Stimulated activated CD8-positive, alpha-beta memory T cell treated with anti-CD3 and anti-CD28 coated beads, Interleukin-12 subunit alpha, Interleukin-12 subunit beta, amount 100 ng/mL, for 24 hours (primary cell): ENCODE results near the gene PRSS27.

Source experiments
- DNase-seq: peaks from one replicate; pipeline ENCODE4 v3.0.0-alpha.2; 2020; ENCODE audit errors: extremely low read depth

PRSS27 gene

GRCh38 chr16:2720064-2720457, at the start of gene PRSS27:
Gene PRSS27 (minus strand): TSS chr16:2720224. CDS start chr16:2720160, 64 bp downstream.
- no peak for DNase-seq

DNA sequence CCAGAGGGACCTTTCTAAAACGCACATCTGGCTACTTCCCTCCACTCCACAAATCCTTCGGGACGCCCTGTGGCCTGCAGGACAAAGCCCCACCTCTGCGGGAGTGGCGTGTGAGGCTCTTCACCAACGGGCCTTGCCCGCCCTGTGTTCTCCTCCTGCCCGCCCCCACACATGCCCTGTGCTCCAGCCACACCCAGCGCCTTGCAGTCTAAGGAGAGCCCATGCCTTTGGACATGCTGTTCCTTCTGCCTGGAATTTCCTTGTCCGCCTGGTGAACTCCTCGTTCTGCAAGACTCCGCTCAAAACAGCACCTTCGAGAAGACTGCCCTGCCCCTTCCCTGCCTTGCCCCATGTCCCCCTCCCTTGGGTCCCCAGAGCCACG, 49.6 kb upstream of the PRSS27 start:
- no peak for DNase-seq

DNA sequence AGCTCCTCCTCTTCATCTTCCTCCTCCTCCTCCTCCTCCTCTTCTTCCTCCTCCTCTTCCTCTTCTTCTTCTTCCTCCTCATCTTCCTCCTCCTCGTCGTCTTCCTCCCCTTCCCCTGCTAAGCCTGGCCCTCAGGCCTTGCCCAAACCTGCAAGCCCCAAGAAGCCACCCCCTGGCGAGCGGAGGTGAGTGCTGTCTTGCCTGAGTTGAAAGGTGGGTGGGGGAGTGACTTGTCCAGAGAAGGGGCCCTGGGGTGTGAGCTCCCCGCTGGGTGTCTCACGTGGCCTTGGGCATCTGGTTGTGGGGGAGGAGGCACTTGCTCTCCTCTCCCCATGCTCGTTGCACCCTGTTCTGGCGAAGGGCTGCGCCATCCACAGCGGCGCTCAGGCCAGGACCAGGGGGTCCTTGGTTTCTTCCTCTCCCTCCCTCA, 49.1 kb upstream of the PRSS27 start:
- DNase-seq: no peak

- no peak for DNase-seq
Measured at GRCh38 chr16:2768403-2769089, 48.5 kb upstream of the PRSS27 start.

GRCh38 chr16:2767891-2768290, 47.9 kb upstream of the PRSS27 start:
- DNase-seq: no peak

DNA sequence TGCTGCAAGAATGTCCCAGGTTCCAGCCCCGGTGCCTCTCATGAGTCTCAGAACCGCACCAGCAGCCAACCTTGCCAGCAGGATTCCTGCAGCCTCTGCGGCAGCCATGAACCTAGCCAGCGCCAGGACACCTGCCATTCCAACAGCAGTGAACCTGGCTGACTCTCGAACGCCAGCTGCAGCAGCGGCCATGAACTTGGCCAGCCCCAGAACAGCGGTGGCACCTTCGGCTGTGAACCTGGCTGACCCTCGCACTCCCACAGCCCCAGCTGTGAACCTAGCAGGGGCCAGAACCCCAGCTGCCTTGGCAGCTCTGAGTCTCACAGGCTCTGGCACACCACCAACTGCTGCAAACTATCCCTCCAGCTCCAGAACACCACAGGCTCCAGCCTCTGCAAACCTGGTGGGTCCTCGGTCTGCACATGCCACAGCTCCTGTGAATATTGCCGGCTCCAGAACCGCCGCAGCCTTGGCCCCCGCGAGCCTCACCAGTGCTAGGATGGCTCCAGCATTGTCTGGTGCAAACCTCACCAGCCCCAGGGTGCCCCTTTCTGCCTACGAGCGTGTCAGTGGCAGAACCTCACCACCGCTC, 47.2 kb upstream of the PRSS27 start:
- DNase-seq: no peak

GRCh38 chr16:2766430-2767139, 46.6 kb upstream of the PRSS27 start:
- no peak for DNase-seq

- DNase-seq: no peak
Measured at GRCh38 chr16:2765462-2766404, 45.7 kb upstream of the PRSS27 start.

DNA sequence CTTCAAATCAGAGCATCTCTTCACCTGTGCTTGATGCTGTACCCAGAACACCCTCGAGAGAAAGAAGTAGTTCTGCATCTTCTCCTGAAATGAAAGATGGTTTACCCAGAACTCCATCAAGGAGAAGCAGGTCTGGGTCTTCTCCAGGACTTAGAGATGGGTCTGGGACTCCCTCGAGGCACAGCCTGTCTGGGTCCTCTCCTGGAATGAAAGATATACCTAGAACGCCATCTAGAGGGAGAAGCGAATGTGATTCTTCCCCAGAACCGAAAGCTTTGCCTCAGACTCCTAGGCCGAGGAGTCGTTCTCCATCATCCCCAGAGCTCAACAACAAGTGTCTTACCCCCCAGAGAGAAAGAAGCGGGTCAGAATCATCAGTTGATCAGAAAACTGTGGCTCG, 44.7 kb upstream of the PRSS27 start:
- no peak for DNase-seq

- DNase-seq: no peak
Measured at GRCh38 chr16:2763173-2763572, 43.1 kb upstream of the PRSS27 start.

- no peak for DNase-seq
Measured at GRCh38 chr16:2762711-2763110, 42.7 kb upstream of the PRSS27 start.

- DNase-seq: no peak
Measured at GRCh38 chr16:2761886-2762583, 42.0 kb upstream of the PRSS27 start.

DNA sequence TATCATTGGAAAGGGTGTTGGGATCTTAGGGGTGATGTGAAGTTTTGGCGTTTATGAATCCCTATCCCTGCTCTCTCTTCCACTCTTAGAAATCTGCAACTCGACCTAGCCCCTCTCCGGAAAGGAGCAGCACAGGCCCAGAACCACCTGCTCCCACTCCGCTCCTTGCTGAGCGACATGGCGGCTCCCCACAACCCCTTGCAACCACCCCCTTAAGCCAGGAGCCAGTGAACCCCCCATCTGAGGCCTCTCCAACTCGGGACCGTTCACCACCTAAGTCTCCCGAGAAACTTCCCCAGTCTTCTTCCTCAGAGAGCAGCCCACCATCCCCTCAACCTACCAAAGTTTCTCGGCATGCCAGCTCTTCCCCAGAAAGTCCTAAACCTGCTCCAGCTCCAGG, 41.4 kb upstream of the PRSS27 start:
- DNase-seq: no peak

DNA sequence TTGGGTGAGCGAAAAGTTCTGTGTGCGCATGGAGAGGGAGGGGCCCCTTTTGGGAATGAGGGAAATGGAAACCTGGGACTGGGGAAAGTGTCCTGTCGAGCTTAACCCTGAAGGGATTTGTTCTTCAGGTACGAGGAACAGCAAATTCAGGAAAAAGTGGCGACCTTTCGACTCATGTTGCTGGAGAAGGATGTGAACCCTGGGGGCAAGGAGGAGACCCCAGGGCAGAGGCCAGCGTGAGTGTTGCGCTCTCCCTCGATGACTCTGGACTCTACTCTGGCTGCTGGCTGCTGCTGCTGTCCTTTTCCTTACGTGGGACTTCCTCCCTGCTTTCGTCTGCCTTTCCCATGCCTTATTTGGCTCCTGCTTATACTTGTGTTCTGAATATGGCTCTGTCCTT, 37.3 kb upstream of the PRSS27 start:
- no peak for DNase-seq

DNA sequence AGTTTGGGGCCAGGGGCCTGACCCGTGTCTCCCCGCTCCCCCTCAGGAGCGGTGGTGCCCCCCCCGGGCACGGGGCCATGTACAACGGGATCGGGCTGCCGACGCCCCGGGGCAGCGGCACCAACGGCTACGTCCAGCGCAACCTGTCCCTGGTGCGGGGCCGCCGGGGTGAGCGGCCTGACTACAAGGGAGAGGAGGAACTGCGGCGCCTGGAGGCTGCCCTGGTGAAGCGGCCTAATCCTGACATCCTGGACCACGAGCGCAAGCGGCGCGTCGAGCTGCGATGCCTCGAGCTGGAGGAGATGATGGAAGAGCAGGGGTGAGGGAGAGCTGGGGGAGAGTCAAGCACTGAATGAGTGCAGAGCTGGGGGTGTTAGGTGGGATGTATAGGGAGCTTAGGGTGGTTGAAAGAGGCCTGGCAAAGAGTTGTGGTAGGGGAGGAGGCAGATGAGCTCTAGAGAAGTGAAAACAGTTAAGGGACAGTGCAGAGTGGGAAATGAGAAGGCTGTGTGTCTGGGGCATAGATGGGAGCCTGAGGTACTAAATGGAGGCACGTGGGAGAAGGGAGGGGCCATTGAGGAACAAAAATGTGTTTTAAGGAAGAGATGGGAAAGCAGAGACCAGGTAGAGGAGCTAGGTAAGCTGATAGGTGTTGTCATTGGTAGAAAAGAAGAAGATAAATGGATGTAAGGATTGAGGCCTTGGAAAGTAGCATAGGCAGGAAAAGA, 36.4 kb upstream of the PRSS27 start:
- no peak for DNase-seq

- DNase-seq: no peak
Measured at GRCh38 chr16:2755158-2755557, 35.1 kb upstream of the PRSS27 start.

- no peak for DNase-seq
Measured at GRCh38 chr16:2753733-2754020, 33.7 kb upstream of the PRSS27 start.

GRCh38 chr16:2752850-2753732, 33.1 kb upstream of the PRSS27 start:
- peak; percentile 39 for DNase-seq

DNA sequence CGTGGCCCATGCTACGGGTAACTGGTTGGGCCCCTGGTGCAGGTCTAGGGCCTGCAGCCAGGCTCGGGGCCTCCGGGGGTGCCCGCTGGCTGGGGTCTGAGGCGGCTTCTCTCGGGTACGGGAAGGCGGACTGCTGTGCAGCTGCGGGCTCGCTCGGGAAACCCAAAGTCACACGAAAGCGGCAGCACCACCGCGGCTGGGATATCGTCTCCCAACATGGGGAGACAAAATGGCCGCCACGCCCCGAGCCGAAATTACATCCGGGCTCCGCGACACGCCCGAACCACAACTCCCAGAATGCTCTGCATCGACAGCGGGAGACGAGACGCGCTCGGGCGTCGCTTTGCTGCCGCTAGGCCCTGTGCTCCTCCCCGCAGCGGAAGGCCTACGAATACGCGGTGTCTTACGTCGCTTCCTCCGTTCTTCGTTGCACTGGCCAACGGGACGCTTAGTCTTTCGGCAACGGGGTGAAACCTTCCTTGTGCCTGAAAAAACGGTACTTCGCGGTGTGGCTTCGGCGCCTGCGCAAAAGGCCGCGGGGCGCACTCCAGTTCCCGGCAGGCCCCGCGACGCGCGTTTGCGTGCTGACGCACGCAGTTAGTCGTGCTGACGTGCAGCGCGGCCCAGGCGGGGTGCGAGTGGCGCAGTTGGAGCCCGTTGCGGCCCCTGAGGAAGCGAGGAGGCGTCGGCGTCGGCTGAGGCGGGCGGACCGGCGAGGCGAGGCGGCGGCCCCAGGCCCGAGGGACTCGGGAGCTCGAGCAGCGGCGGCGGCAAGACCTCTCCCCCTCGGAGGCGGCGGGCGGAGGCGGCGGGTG, 32.2 kb upstream of the PRSS27 start, which contains the start of gene SRRM2:
Gene SRRM2 (plus strand): TSS at position 604 of the 815 bp plus-strand sequence. CDS start 3,727 bp downstream, outside the sequence.
- peak; percentile 84 for DNase-seq
